ENCODE measurements around the gene YES1. TPM values are rescaled to one million over a fixed set of nuclear protein-coding genes. Genes with fewer than 3 reads are reported as not detected.

The YES1 gene
- polyA plus RNA-seq (2013, experiment 1 of 2) = 55.9 TPM
- polyA plus RNA-seq (2013, experiment 2 of 2) = 57.2 TPM

DNA sequence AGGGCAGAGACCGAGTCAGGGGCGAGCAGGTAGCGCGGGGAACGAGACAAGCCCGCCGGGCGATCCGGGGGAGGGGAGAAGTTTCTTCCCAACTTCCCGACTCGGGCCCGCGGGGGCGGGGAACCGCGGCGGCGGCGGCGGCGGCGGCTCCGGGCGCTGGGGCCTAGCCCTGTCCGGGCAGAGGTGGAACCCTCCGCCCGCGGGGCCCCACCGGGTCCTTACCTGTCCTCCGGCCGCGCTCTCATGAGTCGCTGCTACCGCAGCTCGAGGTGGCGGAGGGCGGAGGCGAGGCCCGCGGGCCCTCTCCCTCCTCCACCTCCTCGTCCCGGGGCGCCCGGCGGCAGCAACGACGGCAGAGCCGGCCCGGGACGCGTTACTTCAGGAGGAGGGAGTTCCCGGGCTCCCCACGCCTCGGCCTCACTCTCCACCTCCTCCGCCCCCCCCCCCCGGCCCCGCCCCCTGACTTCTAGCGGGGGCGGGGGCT, at the start of gene YES1:
Gene YES1 (minus strand): TSS at position 351 of the 484 bp plus-strand sequence. CDS start 55,415 bp downstream, outside the sequence.
- Histone ChIP-seq H2BK5ac (ENCODE audit: low read length) (peak within 1 kb of the TSS; percentile 70), H4K8ac (ENCODE audit: low read depth, low read length) (no peak within 1 kb of the TSS)
- peak; percentile 86 for DNase-seq (ENCODE audit: low spot score)

DNA sequence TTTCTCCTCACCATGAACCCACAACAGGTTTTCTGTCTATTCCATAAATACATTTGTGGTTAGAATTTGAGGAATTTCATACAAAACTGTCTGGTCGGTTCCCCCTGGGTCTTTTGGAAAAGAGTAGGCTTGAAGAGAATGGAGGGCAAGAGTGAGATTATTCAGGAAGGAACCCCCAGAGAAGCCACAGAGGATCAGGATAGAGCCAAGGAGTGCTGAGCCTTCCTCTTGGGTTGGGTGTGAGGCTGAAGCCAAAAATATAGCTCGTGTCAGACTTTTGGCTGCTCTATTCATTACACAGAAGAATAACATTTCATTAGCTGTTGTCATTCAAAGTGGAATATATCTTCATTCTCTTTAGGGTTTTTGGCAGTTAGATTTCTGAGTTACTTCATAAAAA, 45.9 kb upstream of the YES1 start:
- H3K4ac ChIP-seq (ENCODE audit: low read length) = no peak overlapping the region
- H2AK5ac ChIP-seq (ENCODE audit: low read depth, low read length) = no peak overlapping the region
- peaks cover 2% of the 10 kb centered on the region for H3K79me1 ChIP-seq (ENCODE audit: low read depth, low read length)
- H2BK15ac ChIP-seq (ENCODE audit: low read length) = no peak overlapping the region
- no peak overlapping the region for H4K91ac ChIP-seq (ENCODE audit: low read depth, low read length, poor library complexity)
- no peak overlapping the region for H3K18ac ChIP-seq (ENCODE audit: low read length)
- no peak overlapping the region for H3K14ac ChIP-seq (ENCODE audit: low read length)
- no CpG with 5 or more reads among the region's 2 CpGs for WGBS, 2 donors (ENCODE audit: extremely low coverage in 2 of 2, insufficient read length in 2 of 2, insufficient replicate concordance in 1 of 2)
- H3K9ac ChIP-seq (ENCODE audit: low read depth, low read length, poor library complexity) = no peak overlapping the region
- H3K23ac ChIP-seq (ENCODE audit: low read depth, low read length, poor library complexity) = no peak overlapping the region
- peaks cover 0 to 5% of the 10 kb centered on the region in 2 donors for H3K4me1 ChIP-seq (ENCODE audit: control insufficient read depth in 2 of 2, insufficient read depth in 1 of 2, low read depth in 1 of 2, low read length in 2 of 2)
- no peak overlapping the region for H2BK12ac ChIP-seq (ENCODE audit: low read length)
- no peaks in the 10 kb centered on the region for H3K36me3 ChIP-seq (replicated peaks in 1 of 2; ENCODE audit: control insufficient read depth in 2 of 2, insufficient read depth in 2 of 2, low read length in 2 of 2)
- no peak overlapping the region for H3K4me2 ChIP-seq (ENCODE audit: insufficient read depth, low read length, poor library complexity, severe bottlenecking)
- H4K8ac ChIP-seq (ENCODE audit: low read depth, low read length) = no peak overlapping the region
- H2BK5ac ChIP-seq (ENCODE audit: low read length) = no peak overlapping the region
- H2BK120ac ChIP-seq (ENCODE audit: low read depth, low read length) = no peak overlapping the region
- H3K4me3 ChIP-seq (ENCODE audit: low read length in 2 of 2) = no peak overlapping the region
- H2AFZ ChIP-seq (ENCODE audit: low read length) = no peak overlapping the region
- no peak overlapping the region for H3K27ac ChIP-seq (replicated peaks; ENCODE audit: low read length)
- peaks cover 0 to 3% of the 10 kb centered on the region in 2 donors for H3K9me3 ChIP-seq (replicated peaks in 1 of 2; ENCODE audit: control insufficient read depth in 2 of 2, insufficient read depth in 1 of 2, low read depth in 1 of 2, low read length in 2 of 2)
- DNase-seq (ENCODE audit: low spot score) = no peak
- H3K27me3 ChIP-seq (ENCODE audit: control insufficient read depth in 3 of 3, insufficient read depth in 3 of 3, low read depth in 1 of 3, low read length in 3 of 3) = no peaks in the 10 kb centered on the region

More for the DNA sequence above, at the start of gene YES1:
- no peaks in the 10 kb centered on the region for H3K27me3 ChIP-seq (ENCODE audit: control insufficient read depth in 3 of 3, insufficient read depth in 3 of 3, low read depth in 1 of 3, low read length in 3 of 3)
- H3K4me3 ChIP-seq (ENCODE audit: low read length in 2 of 2) = peak within 1 kb of the TSS; percentile 68 to 96
- H2BK120ac ChIP-seq (ENCODE audit: low read depth, low read length) = no peak within 1 kb of the TSS
- peak within 1 kb of the TSS; percentile 94 for H3K27ac ChIP-seq (replicated peaks; ENCODE audit: low read length)
- no peaks in the 10 kb centered on the region for H3K36me3 ChIP-seq (replicated peaks in 1 of 2; ENCODE audit: control insufficient read depth in 2 of 2, insufficient read depth in 2 of 2, low read length in 2 of 2)
- H2BK15ac ChIP-seq (ENCODE audit: low read length) = peak within 1 kb of the TSS; percentile 25
- H3K23ac ChIP-seq (ENCODE audit: low read depth, low read length, poor library complexity) = peak within 1 kb of the TSS; percentile 98
- WGBS, 2 donors (ENCODE audit: extremely low coverage in 2 of 2, insufficient read length in 2 of 2, insufficient replicate concordance in 1 of 2) = no CpG with 5 or more reads among the region's 59 CpGs
- H3K18ac ChIP-seq (ENCODE audit: low read length) = peak within 1 kb of the TSS; percentile 95
- H3K9me3 ChIP-seq (replicated peaks in 1 of 2; ENCODE audit: control insufficient read depth in 2 of 2, insufficient read depth in 1 of 2, low read depth in 1 of 2, low read length in 2 of 2) = peaks cover 0 to 7% of the 10 kb centered on the region in 2 donors
- no peak within 1 kb of the TSS for H3K4ac ChIP-seq (ENCODE audit: low read length)
- peaks cover 2 to 20% of the 10 kb centered on the region in 2 donors for H3K4me1 ChIP-seq (ENCODE audit: control insufficient read depth in 2 of 2, insufficient read depth in 1 of 2, low read depth in 1 of 2, low read length in 2 of 2)
- H3K79me1 ChIP-seq (ENCODE audit: low read depth, low read length) = no peaks in the 10 kb centered on the region
- peak within 1 kb of the TSS; percentile 77 for H2AK5ac ChIP-seq (ENCODE audit: low read depth, low read length)
- no peak within 1 kb of the TSS for H3K14ac ChIP-seq (ENCODE audit: low read length)
- H3K4me2 ChIP-seq (ENCODE audit: insufficient read depth, low read length, poor library complexity, severe bottlenecking) = peak within 1 kb of the TSS; percentile 70
- peak within 1 kb of the TSS; percentile 93 for H3K9ac ChIP-seq (ENCODE audit: low read depth, low read length, poor library complexity)
- H2AFZ ChIP-seq (ENCODE audit: low read length) = peak within 1 kb of the TSS; percentile 99
- no peak within 1 kb of the TSS for H4K91ac ChIP-seq (ENCODE audit: low read depth, low read length, poor library complexity)
- no peak within 1 kb of the TSS for H2BK12ac ChIP-seq (ENCODE audit: low read length)

DNA sequence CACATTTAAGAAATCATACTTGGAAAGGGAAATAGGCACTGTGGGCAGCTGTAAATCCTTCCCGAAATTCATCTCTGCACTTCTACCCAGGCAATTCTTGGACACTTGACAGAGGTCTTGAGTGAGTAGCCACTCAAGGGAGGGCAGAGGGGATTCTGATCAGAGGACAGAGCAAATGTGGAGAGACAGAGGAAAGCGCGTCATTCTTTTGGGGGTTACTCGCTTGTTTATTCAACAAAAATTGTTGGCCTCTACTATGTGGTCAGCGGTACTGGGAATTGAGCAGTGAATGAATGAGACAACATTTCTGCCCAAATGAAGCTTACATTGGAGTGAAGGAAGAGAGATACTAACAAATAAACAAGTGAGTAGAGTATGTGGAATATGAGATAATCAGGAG, 41.4 kb upstream of the YES1 start:
- H3K9ac ChIP-seq (ENCODE audit: low read depth, low read length, poor library complexity) = no peak overlapping the region
- H3K18ac ChIP-seq (ENCODE audit: low read length) = no peak overlapping the region
- no CpG with 5 or more reads among the region's 5 CpGs for WGBS, 2 donors (ENCODE audit: extremely low coverage in 2 of 2, insufficient read length in 2 of 2, insufficient replicate concordance in 1 of 2)
- H2BK120ac ChIP-seq (ENCODE audit: low read depth, low read length) = no peak overlapping the region
- H3K27me3 ChIP-seq (ENCODE audit: control insufficient read depth in 3 of 3, insufficient read depth in 3 of 3, low read depth in 1 of 3, low read length in 3 of 3) = no peaks in the 10 kb centered on the region
- no peak overlapping the region for H3K14ac ChIP-seq (ENCODE audit: low read length)
- no peaks in the 10 kb centered on the region for H3K4me1 ChIP-seq (ENCODE audit: control insufficient read depth in 2 of 2, insufficient read depth in 1 of 2, low read depth in 1 of 2, low read length in 2 of 2)
- no peak overlapping the region for H2AK5ac ChIP-seq (ENCODE audit: low read depth, low read length)
- no peak overlapping the region for H4K8ac ChIP-seq (ENCODE audit: low read depth, low read length)
- no peak overlapping the region for H2BK15ac ChIP-seq (ENCODE audit: low read length)
- peaks cover 0 to 3% of the 10 kb centered on the region in 2 donors for H3K9me3 ChIP-seq (replicated peaks in 1 of 2; ENCODE audit: control insufficient read depth in 2 of 2, insufficient read depth in 1 of 2, low read depth in 1 of 2, low read length in 2 of 2)
- no peak for DNase-seq (ENCODE audit: low spot score)
- no peak overlapping the region for H3K4ac ChIP-seq (ENCODE audit: low read length)
- H3K79me1 ChIP-seq (ENCODE audit: low read depth, low read length) = peaks cover 2% of the 10 kb centered on the region
- H3K23ac ChIP-seq (ENCODE audit: low read depth, low read length, poor library complexity) = no peak overlapping the region
- H3K4me3 ChIP-seq (ENCODE audit: low read length in 2 of 2) = no peak overlapping the region
- H3K27ac ChIP-seq (replicated peaks; ENCODE audit: low read length) = no peak overlapping the region
- H2BK5ac ChIP-seq (ENCODE audit: low read length) = no peak overlapping the region
- no peak overlapping the region for H4K91ac ChIP-seq (ENCODE audit: low read depth, low read length, poor library complexity)
- no peak overlapping the region for H2BK12ac ChIP-seq (ENCODE audit: low read length)
- no peak overlapping the region for H3K4me2 ChIP-seq (ENCODE audit: insufficient read depth, low read length, poor library complexity, severe bottlenecking)
- H2AFZ ChIP-seq (ENCODE audit: low read length) = no peak overlapping the region
- no peaks in the 10 kb centered on the region for H3K36me3 ChIP-seq (replicated peaks in 1 of 2; ENCODE audit: control insufficient read depth in 2 of 2, insufficient read depth in 2 of 2, low read length in 2 of 2)

DNA sequence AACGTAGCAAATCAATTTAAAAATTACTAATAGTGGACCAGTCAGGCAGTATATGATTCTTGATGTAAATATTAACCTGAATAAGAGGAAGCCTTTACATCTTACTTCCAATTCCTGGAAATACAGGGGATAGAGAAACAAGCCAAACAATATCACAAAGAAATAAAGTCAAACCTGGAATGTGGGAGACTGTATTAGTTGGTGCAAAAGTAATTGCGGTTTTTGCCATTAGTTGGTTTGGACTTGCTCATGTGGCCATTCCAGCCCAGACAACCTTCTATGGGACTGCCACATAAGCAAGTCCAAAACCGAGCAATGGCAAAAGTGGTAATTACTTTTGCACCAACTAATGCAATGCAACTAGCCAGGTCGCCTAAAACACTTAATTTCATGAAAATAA, 38.9 kb upstream of the YES1 start:
- no peak overlapping the region for H3K4me2 ChIP-seq (ENCODE audit: insufficient read depth, low read length, poor library complexity, severe bottlenecking)
- H3K14ac ChIP-seq (ENCODE audit: low read length) = no peak overlapping the region
- no peak overlapping the region for H2BK120ac ChIP-seq (ENCODE audit: low read depth, low read length)
- H4K91ac ChIP-seq (ENCODE audit: low read depth, low read length, poor library complexity) = no peak overlapping the region
- no peak overlapping the region for H3K27ac ChIP-seq (replicated peaks; ENCODE audit: low read length)
- no peak overlapping the region for H3K9ac ChIP-seq (ENCODE audit: low read depth, low read length, poor library complexity)
- no peak overlapping the region for H2AFZ ChIP-seq (ENCODE audit: low read length)
- H3K18ac ChIP-seq (ENCODE audit: low read length) = no peak overlapping the region
- WGBS, 2 donors (ENCODE audit: extremely low coverage in 2 of 2, insufficient read length in 2 of 2, insufficient replicate concordance in 1 of 2) = no CpG with 5 or more reads among the region's 4 CpGs
- no peak for DNase-seq (ENCODE audit: low spot score)
- H3K9me3 ChIP-seq (replicated peaks in 1 of 2; ENCODE audit: control insufficient read depth in 2 of 2, insufficient read depth in 1 of 2, low read depth in 1 of 2, low read length in 2 of 2) = peaks cover 0 to 2% of the 10 kb centered on the region in 2 donors
- no peak overlapping the region for H2AK5ac ChIP-seq (ENCODE audit: low read depth, low read length)
- no peaks in the 10 kb centered on the region for H3K79me1 ChIP-seq (ENCODE audit: low read depth, low read length)
- no peak overlapping the region for H2BK15ac ChIP-seq (ENCODE audit: low read length)
- no peaks in the 10 kb centered on the region for H3K36me3 ChIP-seq (replicated peaks in 1 of 2; ENCODE audit: control insufficient read depth in 2 of 2, insufficient read depth in 2 of 2, low read length in 2 of 2)
- H3K4me1 ChIP-seq (ENCODE audit: control insufficient read depth in 2 of 2, insufficient read depth in 1 of 2, low read depth in 1 of 2, low read length in 2 of 2) = no peaks in the 10 kb centered on the region
- no peak overlapping the region for H2BK5ac ChIP-seq (ENCODE audit: low read length)
- no peak overlapping the region for H3K4ac ChIP-seq (ENCODE audit: low read length)
- no peak overlapping the region for H3K4me3 ChIP-seq (ENCODE audit: low read length in 2 of 2)
- no peak overlapping the region for H3K23ac ChIP-seq (ENCODE audit: low read depth, low read length, poor library complexity)
- no peak overlapping the region for H2BK12ac ChIP-seq (ENCODE audit: low read length)
- H4K8ac ChIP-seq (ENCODE audit: low read depth, low read length) = no peak overlapping the region
- peaks cover 0 to 3% (median 0%) of the 10 kb centered on the region in 3 experiments for H3K27me3 ChIP-seq (ENCODE audit: control insufficient read depth in 3 of 3, insufficient read depth in 3 of 3, low read depth in 1 of 3, low read length in 3 of 3)

All from neuronal stem cell (in vitro differentiated cells).